NCI-H1930 (cell line): ENCODE results near the gene ABCC8.
A peak's percentile ranks its signal among the peaks of the same experiment; 100 is the strongest.

Experiments used
- DNase-seq, 2 experiments: peaks; one replicate each; lab custom pipeline; 2025; lab: John Stamatoyannopoulos, UW

The ABCC8 gene

DNA sequence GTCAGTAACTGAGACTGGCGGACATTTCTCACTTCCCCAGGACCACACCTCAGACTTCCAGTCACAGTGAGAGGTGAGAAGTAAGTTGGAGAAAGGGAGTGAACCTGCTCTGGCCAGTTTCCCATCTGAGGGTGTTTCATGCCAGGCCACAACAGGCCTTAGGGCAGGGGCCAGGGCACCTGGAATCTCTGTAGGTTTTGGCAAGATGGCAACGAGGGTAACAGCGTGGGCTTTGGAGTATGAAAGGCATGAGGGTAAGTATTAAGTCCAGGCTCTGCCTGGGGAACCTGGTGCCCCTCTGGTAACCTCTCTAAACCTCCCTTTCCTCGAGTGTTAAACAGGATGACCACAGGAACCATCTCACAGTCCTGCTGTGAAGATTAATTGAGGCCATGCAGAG lies 28.5 kb upstream of the ABCC8 start:
- no peak for DNase-seq

GRCh38 chr11:17504330-17505107 lies 27.9 kb upstream of the ABCC8 start:
- DNase-seq = peak; percentile 15 to 63

DNA sequence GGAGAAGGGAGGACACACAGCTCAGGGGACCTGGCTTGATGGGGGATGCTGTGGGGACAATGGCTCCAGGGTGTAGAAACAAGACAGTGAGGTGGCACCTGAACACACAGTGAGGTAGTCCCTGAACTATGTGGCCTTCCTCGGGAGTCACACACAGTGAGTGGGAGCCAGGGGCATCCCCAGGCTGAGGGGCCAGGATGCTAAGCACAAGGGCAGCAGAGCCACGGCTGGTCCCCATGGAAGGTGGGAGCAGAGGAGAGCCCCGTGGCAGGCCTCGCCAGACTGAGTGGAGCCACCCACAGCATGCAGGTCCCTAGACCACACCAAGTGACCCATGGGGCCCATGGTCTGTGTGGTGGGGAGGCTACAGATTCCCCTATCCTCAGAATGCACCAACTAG lies 26.0 kb upstream of the ABCC8 start:
- no peak for DNase-seq

GRCh38 chr11:17500673-17501072 lies 24.0 kb upstream of the ABCC8 start:
- DNase-seq = no peak

DNA sequence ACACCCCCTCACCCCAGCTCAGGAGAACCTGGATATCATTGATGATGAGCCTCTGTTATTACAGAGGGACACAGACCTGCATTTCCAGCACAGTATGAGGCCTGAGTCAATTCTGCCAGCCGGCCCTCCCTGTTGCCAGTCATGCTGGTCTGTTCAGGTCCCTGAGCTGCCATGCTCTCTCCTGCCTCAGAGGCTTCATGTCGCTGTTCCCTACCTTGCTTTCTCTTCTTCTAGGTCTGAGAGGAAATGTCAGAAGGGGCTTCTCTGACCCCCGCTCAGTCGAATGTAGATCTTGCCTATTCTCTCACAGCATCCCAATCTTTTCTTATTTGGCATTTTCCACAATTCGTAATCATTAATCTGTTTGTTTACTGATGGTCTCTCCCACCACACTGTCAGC lies 21.8 kb upstream of the ABCC8 start:
- no peak for DNase-seq

GRCh38 chr11:17498058-17498457 lies 21.4 kb upstream of the ABCC8 start:
- DNase-seq = peak in 1 of 2 experiments; percentile 16

DNA sequence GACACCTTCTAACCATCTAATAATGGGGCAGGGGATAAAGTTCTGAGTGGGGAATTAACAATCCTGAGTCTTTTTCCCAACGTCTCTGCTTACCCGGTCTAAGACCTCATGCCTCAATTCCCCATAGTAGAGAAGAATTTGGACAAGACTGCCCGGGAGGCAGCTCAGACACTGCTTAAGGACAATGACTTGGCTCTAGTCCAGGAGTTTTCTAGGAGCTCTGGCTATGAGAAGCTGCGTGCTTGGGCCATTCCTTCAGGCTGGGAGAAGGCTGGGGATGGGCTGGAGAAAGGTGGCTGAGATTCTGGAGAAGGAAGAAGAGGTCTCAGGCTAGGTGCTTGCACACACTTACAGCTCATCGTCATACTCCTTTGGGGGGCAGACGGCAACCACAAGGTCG lies 19.8 kb upstream of the ABCC8 start:
- no peak for DNase-seq

DNA sequence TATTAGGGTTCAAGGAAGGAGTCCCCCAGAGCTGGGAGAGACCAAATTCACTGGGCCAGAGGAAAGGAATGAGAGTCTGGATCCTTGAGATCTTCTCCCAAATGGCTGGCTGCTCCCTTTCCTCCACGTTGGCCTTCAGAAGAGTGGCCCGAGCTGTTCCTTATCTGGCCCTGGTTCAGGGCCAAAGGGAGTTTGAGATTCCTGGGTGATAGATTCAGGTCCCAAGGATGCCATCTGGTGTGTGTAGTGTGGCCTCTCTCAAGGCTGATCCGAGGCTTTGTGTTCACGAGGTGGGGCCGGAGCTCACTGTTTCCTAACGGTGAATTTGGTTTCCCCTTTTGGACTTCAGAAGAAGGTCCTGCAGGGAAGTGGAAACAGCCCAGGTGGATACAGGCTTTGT lies 17.4 kb upstream of the ABCC8 start:
- DNase-seq = no peak

- DNase-seq = no peak
These were observed 14.3 kb upstream of the ABCC8 start for GRCh38 chr11:17490938-17491337.

GRCh38 chr11:17490232-17490631 lies 13.6 kb upstream of the ABCC8 start:
- no peak for DNase-seq

DNA sequence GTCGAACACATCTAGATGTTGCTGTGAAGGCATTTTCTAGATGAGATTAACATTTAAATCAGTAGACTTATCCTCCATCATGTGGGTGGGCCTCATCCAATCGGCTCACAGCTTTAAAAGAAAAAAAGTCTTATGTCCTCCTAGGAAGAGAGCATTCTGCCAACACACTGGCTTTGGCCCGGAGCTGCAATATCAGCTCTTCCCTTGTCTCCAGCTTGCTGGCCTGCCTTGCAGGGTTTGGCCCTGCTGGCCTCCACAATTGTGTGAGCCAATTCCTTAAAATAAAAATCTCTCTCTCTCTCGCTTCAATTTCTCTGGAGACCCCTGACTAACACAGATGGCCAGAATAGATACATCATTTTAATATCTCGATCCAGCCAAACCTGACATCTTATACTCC lies 13.1 kb upstream of the ABCC8 start:
- no peak for DNase-seq

- no peak for DNase-seq
These were observed 11.9 kb upstream of the ABCC8 start for GRCh38 chr11:17488563-17488962.

DNA sequence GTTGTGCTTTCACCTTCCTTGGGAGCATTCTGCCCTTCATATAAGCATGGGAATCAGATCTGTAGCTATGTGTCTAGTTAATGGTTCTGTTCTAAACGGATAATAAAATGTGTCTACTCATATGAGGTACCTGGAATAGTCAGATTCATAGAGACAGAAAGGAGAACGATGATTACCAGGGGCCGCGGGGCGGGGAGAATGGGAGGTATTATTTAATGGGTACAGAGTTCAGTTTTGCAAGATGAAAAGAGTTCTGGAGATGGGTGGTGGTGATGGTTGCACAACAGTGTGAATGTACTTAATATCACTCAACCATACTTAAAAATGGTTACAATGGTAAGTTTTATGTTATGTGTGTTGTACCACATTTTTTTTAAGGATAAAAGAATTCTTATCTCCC lies 10.0 kb upstream of the ABCC8 start:
- no peak for DNase-seq

- no peak for DNase-seq
These were observed 6.9 kb upstream of the ABCC8 start for GRCh38 chr11:17483505-17483904.

DNA sequence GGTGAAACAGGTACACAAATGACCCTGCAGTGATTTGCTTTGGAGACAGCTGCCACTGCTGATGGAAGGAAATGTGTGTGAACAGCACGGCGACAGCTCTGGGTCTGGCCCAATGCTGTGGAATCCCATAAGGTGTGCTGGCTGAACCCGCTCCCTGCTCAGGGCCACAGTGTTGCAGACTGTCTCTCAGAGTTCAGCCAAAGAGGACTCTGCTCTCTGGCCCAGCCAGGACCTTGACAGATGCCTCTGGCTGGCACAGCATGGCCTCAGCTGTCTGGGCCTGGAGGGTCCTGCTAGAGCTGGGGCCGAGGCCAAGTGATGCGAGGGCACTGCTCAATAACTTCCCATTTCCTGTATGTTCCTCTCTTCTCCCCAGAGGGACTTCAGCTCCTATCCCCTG lies 5.3 kb upstream of the ABCC8 start:
- DNase-seq = no peak

DNA sequence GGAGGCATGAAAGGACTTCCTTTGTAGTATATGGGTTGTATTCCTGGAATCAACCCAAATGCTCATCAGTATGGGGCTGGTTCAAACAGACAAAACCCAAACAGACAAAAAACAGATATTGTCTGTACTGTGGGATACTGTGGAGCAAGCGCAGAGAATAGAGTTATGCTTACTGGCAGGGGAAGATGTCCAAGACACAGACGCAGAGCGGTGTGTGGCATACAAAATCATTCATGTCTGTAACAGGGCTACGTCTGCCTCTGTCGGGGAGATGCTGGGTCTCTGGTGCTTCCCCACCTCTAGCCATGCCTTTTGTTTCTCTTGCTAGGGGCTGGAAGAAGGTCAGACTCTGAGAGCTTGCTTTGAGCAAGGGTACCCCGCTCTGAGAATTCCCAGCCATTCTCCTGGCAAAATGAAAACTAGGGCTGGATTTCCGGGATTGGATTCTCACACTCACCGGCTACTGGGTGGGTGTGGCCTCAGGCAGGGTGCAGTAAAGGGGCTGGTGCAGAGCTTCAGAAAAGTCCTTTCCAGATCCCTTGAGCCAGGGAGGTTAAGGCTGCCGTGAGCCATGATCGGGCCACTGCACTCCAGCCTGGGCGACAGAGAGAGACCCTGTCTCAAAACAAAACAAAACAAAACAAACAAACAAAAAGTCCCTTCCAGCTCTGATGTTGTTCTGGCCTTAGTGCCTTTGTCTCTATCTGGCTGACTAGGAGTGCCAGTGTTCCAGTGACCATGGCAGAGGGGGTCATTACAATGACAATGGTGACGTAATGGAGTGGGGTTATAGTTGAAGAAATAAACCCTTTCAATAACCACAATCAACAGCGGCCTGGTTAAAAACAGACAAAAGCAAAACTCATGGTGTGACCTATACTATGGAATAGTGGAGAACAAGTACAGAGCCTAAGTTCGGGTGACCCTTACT lies 2.9 kb upstream of the ABCC8 start:
- DNase-seq = peak in 1 of 2 experiments; percentile 18

- DNase-seq = no peak
These were observed 1.4 kb upstream of the ABCC8 start for GRCh38 chr11:17478070-17478469.

- no peak for DNase-seq
These were observed 716 bp upstream of the ABCC8 start for GRCh38 chr11:17477361-17477760.

- no peak for DNase-seq
These were observed 364 bp upstream of the ABCC8 start for GRCh38 chr11:17477084-17477333.

DNA sequence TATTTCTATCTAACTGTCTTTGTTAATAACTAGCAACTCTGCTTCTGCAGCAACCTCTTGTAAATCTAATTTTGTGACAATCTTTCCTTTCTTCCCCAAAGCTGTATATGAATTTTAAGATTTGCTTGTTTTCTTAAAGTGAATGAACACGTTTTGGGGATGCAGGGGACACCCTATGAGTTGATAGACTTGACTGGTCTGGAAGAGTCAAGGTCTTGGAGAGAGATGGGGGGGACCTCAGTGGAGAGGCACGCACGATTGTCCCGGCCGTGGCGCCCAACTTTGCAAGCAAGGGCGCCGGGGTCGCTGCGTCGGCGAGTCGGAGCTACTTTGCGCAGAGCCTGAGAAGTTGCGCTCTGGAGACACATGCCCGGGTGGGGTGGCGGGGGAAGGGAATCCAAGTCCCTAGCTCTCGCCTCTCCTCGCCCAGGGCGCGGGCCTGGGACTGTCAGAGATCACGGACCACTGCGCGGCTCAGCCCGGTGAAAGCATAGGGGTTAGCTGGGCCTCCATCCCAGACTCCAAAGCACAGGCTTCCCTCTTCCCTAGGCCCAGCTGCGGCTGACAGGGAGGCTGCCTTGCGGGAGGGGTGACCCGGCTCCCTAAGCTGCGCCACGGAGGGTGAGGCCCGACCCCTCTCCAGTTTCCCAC lies 854 bp downstream of the ABCC8 start:
- no peak for DNase-seq

DNA sequence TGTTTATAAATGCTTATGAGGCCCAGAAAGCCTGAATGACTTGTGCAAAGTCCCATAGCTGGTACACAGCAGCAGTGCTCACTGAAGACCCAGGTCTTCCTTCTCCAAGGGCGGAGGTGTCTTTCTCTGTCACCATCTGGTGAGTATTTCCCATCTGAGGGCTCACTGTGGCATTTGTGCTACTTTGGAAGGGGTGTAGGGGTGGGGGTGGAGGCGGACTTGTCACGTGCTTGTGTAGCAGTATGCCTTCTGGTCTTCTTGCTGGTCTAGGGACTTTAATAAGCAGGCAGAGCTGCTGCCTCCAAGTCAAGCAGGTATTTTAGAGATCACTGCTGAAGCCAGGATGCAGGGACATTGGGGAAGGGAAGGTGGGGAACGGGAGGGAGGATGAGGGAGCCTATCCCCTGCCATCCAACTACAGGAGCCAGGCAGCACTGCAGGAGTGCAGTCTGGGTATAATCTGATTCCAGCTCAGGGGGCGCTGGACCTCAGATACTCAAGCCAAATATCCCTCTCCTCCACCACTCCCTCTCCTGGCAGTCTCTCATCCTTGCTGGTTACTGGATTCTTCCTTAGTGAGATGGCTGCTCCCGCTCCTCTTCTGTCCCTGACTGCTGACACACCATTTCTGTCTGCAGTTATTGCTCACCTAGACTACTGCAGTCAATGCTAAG lies 3.4 kb downstream of the ABCC8 start:
- no peak for DNase-seq

DNA sequence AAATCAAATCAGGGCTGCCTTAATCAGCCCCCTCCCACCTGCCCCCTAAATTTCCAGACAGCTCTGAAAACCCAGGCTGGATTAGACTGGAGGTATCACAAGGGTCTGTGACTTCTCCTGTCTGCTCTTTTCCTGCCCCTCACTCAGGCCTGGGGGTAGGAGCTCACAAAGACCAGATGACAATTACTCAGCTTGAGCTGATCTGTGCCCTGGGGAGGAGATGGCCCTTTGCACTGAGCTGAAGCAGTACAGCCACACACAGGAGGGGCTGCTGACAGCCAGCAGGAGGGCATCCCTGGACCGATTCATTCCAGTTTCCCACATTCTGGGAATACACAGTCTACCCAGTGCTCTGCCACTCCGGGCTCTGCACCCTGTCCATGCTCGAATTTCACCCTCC lies 4.2 kb downstream of the ABCC8 start:
- DNase-seq = no peak
